GM12878 (cell line): ENCODE data around the gene SFI1. TPM values are rescaled to one million over a fixed set of nuclear protein-coding genes. Genes with fewer than 3 reads are reported as not detected.

Experiments used
- ATAC-seq: fragments of 200-7000 bp; cut with Tn5 transposase; 3 replicates; pipeline ENCODE4 v1.9.1; 2020; ENCODE audit warnings: mild to moderate bottlenecking, moderate library complexity
- BruUV-seq: library from RNA; stranded (reverse); fragments of 400-500 nt; replicated peaks from 2 replicates; lab custom pipeline; 2021; lab: Mats Ljungman, UMichigan
- CTCF ChIA-PET: fragments of 300-600 bp; sonication (Branson Sonifier 250); formaldehyde crosslinking; extraction: SDS; loops from one replicate; lab custom pipeline; 2021; ENCODE audit warnings: inconsistent platforms; lab: Yijun Ruan, JAX
- POLR2A ChIA-PET: fragments of 350-600 bp; formaldehyde crosslinking; extraction: SDS; loops from one replicate; lab custom pipeline; 2021; ENCODE audit warnings: inconsistent platforms; lab: Charles Lee
- RAD21 ChIA-PET: fragments of 300-600 bp; sonication (Branson Sonifier 250); formaldehyde crosslinking; loops from one replicate; lab custom pipeline; 2023; ENCODE audit warnings: antibody characterized with exemption; ENCODE audit not compliant: unreplicated experiment; lab: Charles Lee
- SMC1A ChIA-PET: fragments of 300-600 bp; sonication (Branson Sonifier 250); formaldehyde crosslinking; loops from one replicate; lab custom pipeline; 2023; ENCODE audit not compliant: unreplicated experiment, uncharacterized antibody; lab: Charles Lee
- DNase-seq: peaks from one replicate; pipeline ENCODE4 v3.0.0-alpha.2; 2011; ENCODE audit warnings: low read depth, low spot score
- FAIRE-seq: peaks from 3 replicates; lab custom pipeline; 2011; peaks lifted over from hg19 to GRCh38; lab: Jason Lieb, UNC
- H2AFZ ChIP-seq: 2 replicates; pipeline ENCODE4 v1.6.0; 2011; ENCODE audit warnings: low read depth, low read length, control low read depth; ENCODE audit not compliant: control insufficient read depth
- H3K27ac ChIP-seq: 2 replicates; pipeline ENCODE4 v1.5.1; 2011; ENCODE audit warnings: control low read depth; ENCODE audit not compliant: control insufficient read depth, insufficient read depth
- H3K27me3 ChIP-seq, 2 experiments: replicated peaks in 1 of 2; 2 replicates each; pipeline versions ENCODE4 v1.6.0 to v1.6.1; 2011; ENCODE audit warnings: low read length in 1 of 2; ENCODE audit not compliant: control insufficient read depth in 2 of 2, insufficient read depth in 2 of 2
- H3K36me3 ChIP-seq, 2 experiments: 2 replicates each; pipeline ENCODE4 v1.5.1; 2011; ENCODE audit warnings: low read length in 1 of 2; ENCODE audit not compliant: control insufficient read depth in 2 of 2, insufficient read depth in 2 of 2
- H3K4me1 ChIP-seq: 2 replicates; pipeline ENCODE4 v1.6.1; 2011; ENCODE audit warnings: mild to moderate bottlenecking, low read length, moderate library complexity, mixed read lengths; ENCODE audit not compliant: control insufficient read depth, insufficient read depth
- H3K4me2 ChIP-seq: 2 replicates; pipeline ENCODE4 v1.6.0; 2011; ENCODE audit warnings: control low read depth; ENCODE audit not compliant: control insufficient read depth, insufficient read depth
- H3K4me3 ChIP-seq: fragments of 200-600 bp; sonication (generic); 2 replicates; pipeline ENCODE4 v1.5.1; 2016
- H3K79me2 ChIP-seq: 2 replicates; pipeline ENCODE4 v1.6.0; 2011; ENCODE audit warnings: low read length; ENCODE audit not compliant: control insufficient read depth, insufficient read depth
- H3K9ac ChIP-seq: 2 replicates; pipeline ENCODE4 v1.8.0; 2011; ENCODE audit warnings: low read length, control low read depth, mixed read lengths; ENCODE audit not compliant: control insufficient read depth, insufficient read depth
- H3K9me3 ChIP-seq: replicated peaks from 3 replicates; pipeline ENCODE4 v1.5.1; 2011; ENCODE audit warnings: mild to moderate bottlenecking, low read length; ENCODE audit not compliant: control insufficient read depth, insufficient read depth
- H4K20me1 ChIP-seq: 2 replicates; pipeline ENCODE4 v1.6.0; 2011; ENCODE audit not compliant: control insufficient read depth, insufficient read depth
- MLLT1 ChIP-seq: fragments of 450-650 bp; IDR thresholded peaks from 2 replicates; pipeline ENCODE4 v1.6.1; 2016; ENCODE audit warnings: mild to moderate bottlenecking
- RCOR1 ChIP-seq: conservative IDR thresholded peaks from 2 replicates; pipeline ENCODE4 v1.6.1; 2012; ENCODE audit warnings: low read depth, low read length, improper control_type of control experiment
- SMAD1 ChIP-seq: fragments of 450-650 bp; IDR thresholded peaks from 2 replicates; pipeline ENCODE4 v1.6.1; 2018; ENCODE audit warnings: mild to moderate bottlenecking, low read depth; ENCODE audit not compliant: partially characterized antibody
- ZNF274 ChIP-seq: IDR thresholded peaks from one replicate; pipeline ENCODE4 v1.8.0; 2011; ENCODE audit not compliant: insufficient read length, insufficient read depth
- WGBS: methylation state at CpG from one replicate; pipeline ENCODE4 v1.1.6; 2016; ENCODE audit warnings: low lambda C conversion rate; ENCODE audit not compliant: insufficient replicate concordance, insufficient coverage; ENCODE audit errors: missing lambda C conversion rate; 5-methylcytosine and 5-hydroxymethylcytosine counted together
- in situ Hi-C: fragments of 300-500 bp; cut with MboI; formaldehyde crosslinking; loops from 9 replicates; pipeline ENCODE4 v1.14.3; 2018; ENCODE audit warnings: mixed read lengths
- intact Hi-C: fragments of 100-400 bp; cut with micrococcal nuclease; formaldehyde crosslinking; loops from one replicate; pipeline ENCODE4 v1.14.2; 2022; ENCODE audit not compliant: unreplicated experiment
- polyA plus RNA-seq, 11 experiments: library from polyadenylated mRNA; depleted of rRNA in 4 of 11; unstranded in 6 of 11; stranded (reverse) in 5 of 11; fragments of >200 nt; fragmentation: Nextera tagmentation in 4 of 11; fragmentation: Illumina TruSeq in 1 of 11; extraction: Ambion mirVana in 4 of 11; extraction: Trizol in 1 of 11; gene quantifications; 1 replicate in 1 of 11; 2 replicates in 10 of 11; pipeline versions ENCODE4 v1.2.1 to v1.2.3, GENCODE V29; 2011 to 2016; ENCODE audit warnings: inconsistent platforms in 2 of 11, missing spikeins in 2 of 11, low read depth in 1 of 11
- total RNA-seq, 4 experiments: library from RNA; depleted of rRNA in 3 of 4; stranded (reverse); fragments of >200 nt in 3 of 4; fragmentation: Illumina TruSeq in 1 of 4; extraction: Trizol in 1 of 4; gene quantifications; 2 replicates each; pipeline versions ENCODE4 v1.2.1 to v1.2.3, GENCODE V29; 2013 to 2021

Gene SFI1
- total and polyA plus RNA-seq, 10 of the 15 experiments (the other 5 are each of a cell fraction or from before 2014, with no cell fraction given), result 6.3 to 70.1 (median 30.4) TPM

- Histone ChIP-seq H3K9me3 (no peaks in the 10 kb centered on the region), H3K27ac (peak overlapping the region; percentile 99), H3K4me2 (peak overlapping the region; percentile 86), H4K20me1 (no peaks in the 10 kb centered on the region), H3K79me2 (peaks cover 44% of the 10 kb centered on the region), H3K36me3 (peaks cover 0 to 11% of the 10 kb centered on the region in 2 experiments; a peak in 2 of 4 replicates), H2AFZ (no peak overlapping the region), H3K4me1 (peaks cover 37% of the 10 kb centered on the region), H3K9ac (peak overlapping the region; percentile 98), H3K27me3 (no peaks in the 10 kb centered on the region), H3K4me3 (peak overlapping the region; percentile 69)
- ChIA-PET CTCF (interaction anchor here (0.5 to 3.9 kb wide), 5 partner anchors 40 to 262 kb away, joined by 3 to 13 read pairs (median 8); no protein-coding TSS in a partner anchor), RAD21 (interaction anchor here (1.1 to 2.3 kb wide), 7 partner anchors 14 to 147 kb away, joined by 3 to 15 read pairs (median 6); partner anchors contain the start of gene PATZ1), SMC1A (interaction anchor here (0.6 to 3.4 kb wide), 16 partner anchors 13 to 170 kb away, joined by 3 to 26 read pairs (median 4); no protein-coding TSS in a partner anchor), POLR2A (interaction anchor here (0.6 to 8.9 kb wide), 14 partner anchors 11 to 162 kb away, joined by 3 to 82 read pairs (median 4); partner anchors contain the start of genes DRG1 and PATZ1)
- no peak for ATAC-seq
- no peak for FAIRE-seq
- no peak for TF ChIP-seq RCOR1
- no peak for TF ChIP-seq ZNF274
- TF ChIP-seq SMAD1, result no peak
- TF ChIP-seq MLLT1, result peak; percentile 77
- in situ Hi-C loops, result loop anchor here (5.0 kb wide), 1 partner anchor 146 kb away; no protein-coding TSS in a partner anchor
- intact Hi-C loops, result no loop called here
- BruUV-seq, result no TSS peak
- DNase-seq, result no peak
- 71% methylated on average over 8 of the region's 8 CpGs for whole genome bisulfite sequencing
Observed at GRCh38 chr22:31491218-31491962, 4.9 kb upstream of the SFI1 start.
